Measurements from ENCODE around the gene STARD5.

DNA sequence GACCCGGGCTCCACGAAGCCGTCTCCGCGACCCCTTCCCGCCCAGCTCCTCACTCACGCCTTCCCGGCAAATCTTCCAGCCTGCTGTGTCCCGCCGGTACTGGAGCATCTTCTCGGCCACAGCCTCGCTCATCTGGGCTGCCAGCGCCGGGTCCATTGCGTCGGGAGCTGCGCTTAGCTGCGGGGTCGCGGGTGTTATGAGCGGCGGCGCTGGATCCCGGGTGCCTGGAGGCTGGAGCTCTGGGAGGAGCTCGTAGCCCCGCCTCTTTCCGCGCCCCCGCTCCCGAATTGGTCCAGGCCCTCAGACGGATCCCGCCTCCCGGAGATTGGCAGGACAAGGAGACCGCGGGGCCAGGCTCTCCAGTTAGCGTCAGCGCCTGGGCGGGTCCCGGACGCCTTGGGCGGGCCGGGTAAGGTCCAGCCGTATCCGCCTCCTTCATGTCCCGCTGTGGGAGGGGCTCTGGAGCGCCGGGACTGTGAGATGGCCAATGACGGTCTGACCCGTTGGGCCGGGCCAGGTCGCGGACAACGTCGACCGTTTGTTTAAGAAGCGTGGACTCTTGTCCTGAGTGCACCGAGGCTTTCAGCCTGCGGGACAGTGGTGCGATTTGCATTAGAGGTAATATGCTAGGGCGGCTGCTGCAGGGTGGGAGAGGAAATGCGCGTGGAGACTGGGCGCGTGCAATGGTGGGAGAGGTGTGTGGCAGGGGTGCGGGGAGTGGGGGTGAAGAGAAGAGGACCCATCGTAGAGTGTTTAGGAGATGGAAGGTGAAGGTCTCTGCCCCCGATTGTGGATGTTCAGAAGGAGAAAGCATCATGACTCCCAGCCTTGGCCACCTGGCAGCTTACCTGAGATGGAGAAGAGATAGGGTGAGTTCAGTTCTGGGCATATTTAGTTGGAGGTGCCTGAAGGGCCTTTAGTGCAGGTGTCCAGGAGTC lies at the start of gene STARD5:
- TF ChIP-seq, protein P1, sequence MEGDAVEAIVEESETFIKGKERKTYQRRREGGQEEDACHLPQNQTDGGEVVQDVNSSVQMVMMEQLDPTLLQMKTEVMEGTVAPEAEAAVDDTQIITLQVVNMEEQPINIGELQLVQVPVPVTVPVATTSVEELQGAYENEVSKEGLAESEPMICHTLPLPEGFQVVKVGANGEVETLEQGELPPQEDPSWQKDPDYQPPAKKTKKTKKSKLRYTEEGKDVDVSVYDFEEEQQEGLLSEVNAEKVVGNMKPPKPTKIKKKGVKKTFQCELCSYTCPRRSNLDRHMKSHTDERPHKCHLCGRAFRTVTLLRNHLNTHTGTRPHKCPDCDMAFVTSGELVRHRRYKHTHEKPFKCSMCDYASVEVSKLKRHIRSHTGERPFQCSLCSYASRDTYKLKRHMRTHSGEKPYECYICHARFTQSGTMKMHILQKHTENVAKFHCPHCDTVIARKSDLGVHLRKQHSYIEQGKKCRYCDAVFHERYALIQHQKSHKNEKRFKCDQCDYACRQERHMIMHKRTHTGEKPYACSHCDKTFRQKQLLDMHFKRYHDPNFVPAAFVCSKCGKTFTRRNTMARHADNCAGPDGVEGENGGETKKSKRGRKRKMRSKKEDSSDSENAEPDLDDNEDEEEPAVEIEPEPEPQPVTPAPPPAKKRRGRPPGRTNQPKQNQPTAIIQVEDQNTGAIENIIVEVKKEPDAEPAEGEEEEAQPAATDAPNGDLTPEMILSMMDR (IDR thresholded peaks at IDR 0.05; ENCODE audit: insufficient read depth, low read depth, low read length) = no peak
- no peak for TF ChIP-seq EZH2 (IDR thresholded peaks at IDR 0.05; ENCODE audit: insufficient read depth, low read length)

Data from astrocyte (in vitro differentiated cells and primary cell).